Skeletal muscle satellite cell (primary cell): ENCODE data around the gene PLK2.

Source experiments
- H3K27me3 ChIP-seq: 2 replicates; pipeline ENCODE4 v1.7.0; 2013; ENCODE audit warnings: low read length; ENCODE audit not compliant: control insufficient read depth, insufficient read depth
- H3K36me3 ChIP-seq: 2 replicates; pipeline ENCODE4 v1.7.0; 2013; ENCODE audit warnings: mild to moderate bottlenecking, control low read depth, low read length; ENCODE audit not compliant: insufficient read depth
- H3K4me1 ChIP-seq: 2 replicates; pipeline ENCODE4 v1.7.0; 2013; ENCODE audit warnings: low read length; ENCODE audit not compliant: control insufficient read depth, insufficient read depth
- H3K4me2 ChIP-seq: 2 replicates; pipeline ENCODE4 v1.7.0; 2013; ENCODE audit warnings: mild to moderate bottlenecking, low read length
- H3K4me3 ChIP-seq: 2 replicates; pipeline ENCODE4 v1.7.0; 2013; ENCODE audit warnings: low read length
- H3K9ac ChIP-seq: 2 replicates; pipeline ENCODE4 v1.7.0; 2013; ENCODE audit warnings: mild to moderate bottlenecking, low read depth, low read length, moderate library complexity
- H3K9me3 ChIP-seq: replicated peaks from 2 replicates; pipeline ENCODE4 v1.7.0; 2013; ENCODE audit warnings: mild to moderate bottlenecking, control low read depth, low read length

The PLK2 gene

GRCh38 chr5:58444805-58445204 is 15.1 kb downstream of the PLK2 start:
- Histone ChIP-seq H3K4me3 (no peak overlapping the region), H3K27me3 (no peaks in the 10 kb centered on the region), H3K4me2 (no peak overlapping the region)

GRCh38 chr5:58440901-58441460 is 18.9 kb downstream of the PLK2 start:
- no peaks in the 10 kb centered on the region for H3K4me1 ChIP-seq

More at GRCh38 chr5:58444805-58445204, 15.1 kb downstream of the PLK2 start:
- Histone ChIP-seq H3K4me1 (peaks cover 7% of the 10 kb centered on the region), H3K36me3 (no peaks in the 10 kb centered on the region), H3K9ac (no peak overlapping the region), H3K9me3 (no peaks in the 10 kb centered on the region)

GRCh38 chr5:58439094-58439644 is 20.7 kb downstream of the PLK2 start:
- no peak overlapping the region for H3K9ac ChIP-seq
- no peaks in the 10 kb centered on the region for H3K36me3 ChIP-seq
- H3K9me3 ChIP-seq = no peaks in the 10 kb centered on the region

More at GRCh38 chr5:58440901-58441460, 18.9 kb downstream of the PLK2 start:
- no peaks in the 10 kb centered on the region for H3K27me3 ChIP-seq
- H3K9me3 ChIP-seq = no peaks in the 10 kb centered on the region
- no peak overlapping the region for H3K4me2 ChIP-seq
- H3K9ac ChIP-seq = no peak overlapping the region
- no peak overlapping the region for H3K4me3 ChIP-seq
- H3K36me3 ChIP-seq = no peaks in the 10 kb centered on the region

GRCh38 chr5:58437661-58438060 is 22.2 kb downstream of the PLK2 start:
- Histone ChIP-seq H3K4me1 (no peaks in the 10 kb centered on the region), H3K36me3 (no peaks in the 10 kb centered on the region)

More at GRCh38 chr5:58439094-58439644, 20.7 kb downstream of the PLK2 start:
- Histone ChIP-seq H3K4me2 (no peak overlapping the region), H3K27me3 (no peaks in the 10 kb centered on the region), H3K4me3 (no peak overlapping the region), H3K4me1 (no peaks in the 10 kb centered on the region)

GRCh38 chr5:58431832-58432231 is 28.1 kb downstream of the PLK2 start:
- H3K27me3 ChIP-seq = no peaks in the 10 kb centered on the region
- no peak overlapping the region for H3K4me2 ChIP-seq
- H3K4me3 ChIP-seq = no peak overlapping the region
- no peaks in the 10 kb centered on the region for H3K9me3 ChIP-seq
- H3K4me1 ChIP-seq = no peaks in the 10 kb centered on the region
- H3K9ac ChIP-seq = no peak overlapping the region
- H3K36me3 ChIP-seq = no peaks in the 10 kb centered on the region

More at GRCh38 chr5:58437661-58438060, 22.2 kb downstream of the PLK2 start:
- Histone ChIP-seq H3K4me3 (no peak overlapping the region), H3K9me3 (no peaks in the 10 kb centered on the region), H3K27me3 (no peaks in the 10 kb centered on the region), H3K4me2 (no peak overlapping the region), H3K9ac (no peak overlapping the region)

GRCh38 chr5:58412932-58413331 is 47.0 kb downstream of the PLK2 start:
- no peaks in the 10 kb centered on the region for H3K27me3 ChIP-seq
- H3K36me3 ChIP-seq = no peaks in the 10 kb centered on the region
- no peak overlapping the region for H3K4me3 ChIP-seq
- no peaks in the 10 kb centered on the region for H3K9me3 ChIP-seq
- peaks cover 12% of the 10 kb centered on the region for H3K4me1 ChIP-seq
- no peak overlapping the region for H3K4me2 ChIP-seq
- no peak overlapping the region for H3K9ac ChIP-seq

- no peaks in the 10 kb centered on the region for H3K27me3 ChIP-seq
- no peaks in the 10 kb centered on the region for H3K36me3 ChIP-seq
- no peak overlapping the region for H3K4me2 ChIP-seq
- H3K4me1 ChIP-seq = peaks cover 20% of the 10 kb centered on the region
- H3K4me3 ChIP-seq = no peak overlapping the region
- no peaks in the 10 kb centered on the region for H3K9me3 ChIP-seq
- no peak overlapping the region for H3K9ac ChIP-seq
These were observed 47.8 kb downstream of the PLK2 start for GRCh38 chr5:58412081-58412480.

- no peaks in the 10 kb centered on the region for H3K9me3 ChIP-seq
- H3K36me3 ChIP-seq = no peaks in the 10 kb centered on the region
- no peak overlapping the region for H3K4me3 ChIP-seq
- peaks cover 27% of the 10 kb centered on the region for H3K4me1 ChIP-seq
- H3K9ac ChIP-seq = no peak overlapping the region
- no peak overlapping the region for H3K4me2 ChIP-seq
- no peaks in the 10 kb centered on the region for H3K27me3 ChIP-seq
These were observed 48.5 kb downstream of the PLK2 start for GRCh38 chr5:58411372-58411771.

- H3K4me1 ChIP-seq = peaks cover 27% of the 10 kb centered on the region
These were observed 49.4 kb downstream of the PLK2 start for GRCh38 chr5:58410441-58410840.

GRCh38 chr5:58407042-58407719 is 52.7 kb downstream of the PLK2 start:
- peaks cover 27% of the 10 kb centered on the region for H3K4me1 ChIP-seq
- peak overlapping the region; percentile 71 for H3K4me2 ChIP-seq
- H3K4me3 ChIP-seq = no peak overlapping the region
- no peaks in the 10 kb centered on the region for H3K27me3 ChIP-seq
- no peak overlapping the region for H3K9ac ChIP-seq
- H3K36me3 ChIP-seq = no peaks in the 10 kb centered on the region
- no peaks in the 10 kb centered on the region for H3K9me3 ChIP-seq

More at GRCh38 chr5:58410441-58410840, 49.4 kb downstream of the PLK2 start:
- Histone ChIP-seq H3K4me3 (no peak overlapping the region), H3K27me3 (no peaks in the 10 kb centered on the region), H3K9me3 (no peaks in the 10 kb centered on the region), H3K9ac (no peak overlapping the region), H3K36me3 (no peaks in the 10 kb centered on the region), H3K4me2 (no peak overlapping the region)

- Histone ChIP-seq H3K4me3 (no peak overlapping the region), H3K4me1 (peaks cover 27% of the 10 kb centered on the region), H3K27me3 (no peaks in the 10 kb centered on the region), H3K9ac (no peak overlapping the region), H3K4me2 (no peak overlapping the region), H3K36me3 (no peaks in the 10 kb centered on the region), H3K9me3 (no peaks in the 10 kb centered on the region)
These were observed 53.5 kb downstream of the PLK2 start for GRCh38 chr5:58406394-58406793.

GRCh38 chr5:58405175-58405574 is 54.7 kb downstream of the PLK2 start:
- no peak overlapping the region for H3K4me2 ChIP-seq
- H3K9ac ChIP-seq = no peak overlapping the region
- H3K9me3 ChIP-seq = no peaks in the 10 kb centered on the region
- no peak overlapping the region for H3K4me3 ChIP-seq
- peaks cover 20% of the 10 kb centered on the region for H3K4me1 ChIP-seq
- no peaks in the 10 kb centered on the region for H3K27me3 ChIP-seq
- H3K36me3 ChIP-seq = no peaks in the 10 kb centered on the region
